ENCODE measurements around the gene ESR2. TPM values are rescaled to one million over a fixed set of nuclear protein-coding genes. Genes with fewer than 3 reads are reported as not detected.

The ESR2 gene
- total RNA-seq, 1 donor from 2014 or later = 0.31 TPM

GRCh38 chr14:64281805-64282204 is 12.4 kb downstream of the ESR2 start:
- Mint-ChIP-seq H3K4me3 (no peak overlapping the region), H3K4me1 (no peaks in the 10 kb centered on the region), H3K27ac (no peak overlapping the region), H3K9me3 (no peaks in the 10 kb centered on the region), H3K27me3 (ENCODE audit: low read depth) (no peaks in the 10 kb centered on the region), H3K36me3 (no peaks in the 10 kb centered on the region)
- no peak for DNase-seq (ENCODE audit: low spot score in 2 of 2, unreplicated experiment in 2 of 2)
- no peak for TF ChIP-seq CTCF (IDR thresholded peaks at IDR 0.05; ENCODE audit: unreplicated experiment)

GRCh38 chr14:64279704-64280668 is 14.2 kb downstream of the ESR2 start:
- DNase-seq (ENCODE audit: low spot score in 2 of 2, unreplicated experiment in 2 of 2) = no peak

GRCh38 chr14:64278458-64278857 is 15.7 kb downstream of the ESR2 start:
- TF ChIP-seq CTCF (IDR thresholded peaks at IDR 0.05; ENCODE audit: unreplicated experiment) = no peak
- no peak for DNase-seq (ENCODE audit: low spot score in 2 of 2, unreplicated experiment in 2 of 2)
- H3K36me3 Mint-ChIP-seq = no peaks in the 10 kb centered on the region
- no peaks in the 10 kb centered on the region for H3K4me1 Mint-ChIP-seq
- H3K27ac Mint-ChIP-seq = no peak overlapping the region
- H3K4me3 Mint-ChIP-seq = no peak overlapping the region
- peaks cover 11% of the 10 kb centered on the region for H3K9me3 Mint-ChIP-seq
- peaks cover 2% of the 10 kb centered on the region for H3K27me3 Mint-ChIP-seq (ENCODE audit: low read depth)

More at GRCh38 chr14:64279704-64280668, 14.2 kb downstream of the ESR2 start:
- Mint-ChIP-seq H3K27ac (no peak overlapping the region), H3K36me3 (no peaks in the 10 kb centered on the region), H3K27me3 (ENCODE audit: low read depth) (no peaks in the 10 kb centered on the region), H3K9me3 (no peaks in the 10 kb centered on the region), H3K4me1 (no peaks in the 10 kb centered on the region), H3K4me3 (no peak overlapping the region)
- TF ChIP-seq CTCF (IDR thresholded peaks at IDR 0.05; ENCODE audit: unreplicated experiment) = no peak

GRCh38 chr14:64272019-64272418 is 22.2 kb downstream of the ESR2 start:
- Mint-ChIP-seq H3K27me3 (ENCODE audit: low read depth) (peaks cover 2% of the 10 kb centered on the region), H3K9me3 (peaks cover 25% of the 10 kb centered on the region), H3K4me3 (no peak overlapping the region)

GRCh38 chr14:64266239-64266638 is 27.9 kb downstream of the ESR2 start:
- no peak for TF ChIP-seq CTCF (IDR thresholded peaks at IDR 0.05; ENCODE audit: unreplicated experiment)
- Mint-ChIP-seq H3K27ac (no peak overlapping the region), H3K36me3 (no peaks in the 10 kb centered on the region), H3K27me3 (ENCODE audit: low read depth) (no peaks in the 10 kb centered on the region), H3K4me3 (no peak overlapping the region), H3K4me1 (no peaks in the 10 kb centered on the region), H3K9me3 (no peaks in the 10 kb centered on the region)
- DNase-seq (ENCODE audit: low spot score in 2 of 2, unreplicated experiment in 2 of 2) = no peak

More at GRCh38 chr14:64272019-64272418, 22.2 kb downstream of the ESR2 start:
- DNase-seq (ENCODE audit: low spot score in 2 of 2, unreplicated experiment in 2 of 2) = no peak
- no peak for TF ChIP-seq CTCF (IDR thresholded peaks at IDR 0.05; ENCODE audit: unreplicated experiment)
- no peaks in the 10 kb centered on the region for H3K36me3 Mint-ChIP-seq
- no peak overlapping the region for H3K27ac Mint-ChIP-seq
- no peaks in the 10 kb centered on the region for H3K4me1 Mint-ChIP-seq

All from mesothelial cell of epicardium (in vitro differentiated cells).